Right lobe of liver (tissue), 6 donors: ENCODE measurements around the gene MORC4. TPM values are rescaled to one million over a fixed set of nuclear protein-coding genes. Genes with fewer than 3 reads are reported as not detected.
A peak's percentile ranks its signal among the peaks of the same experiment; 100 is the strongest.

Experiments
- ATAC-seq, 4 donors: fragments of 200-7000 bp; cut with Tn5 transposase; one replicate each; pipeline ENCODE4 v1.9.1; 2020; ENCODE audit warnings: mild to moderate bottlenecking in 4 of 4, moderate library complexity in 4 of 4
- DNase-seq, 3 donors: peaks; one replicate each; pipeline ENCODE4 v3.0.0-alpha.2; 2020
- H3K27ac ChIP-seq, 3 donors: fragments of 200-600 bp; one replicate each; pipeline ENCODE4 v1.8.0; 2022
- H3K27me3 ChIP-seq, 2 donors: fragments of 200-600 bp; one replicate each; pipeline ENCODE4 v1.8.0; 2022
- H3K36me3 ChIP-seq, 4 donors: fragments of 200-600 bp; sonication (generic) in 1 of 4; one replicate each; pipeline versions ENCODE4 v1.5.1 to v1.8.0; 2017 to 2022; ENCODE audit warnings: control low read depth in 1 of 4
- H3K4me1 ChIP-seq, 4 donors: fragments of 200-600 bp; sonication (generic) in 1 of 4; one replicate each; pipeline versions ENCODE4 v1.5.1 to v1.8.0; 2017 to 2022; ENCODE audit warnings: control low read depth in 1 of 4
- H3K4me3 ChIP-seq, 3 donors: fragments of 200-600 bp; one replicate each; pipeline ENCODE4 v1.8.0; 2022
- H3K9me3 ChIP-seq, 4 donors: fragments of 200-600 bp; sonication (generic) in 1 of 4; one replicate each; pipeline versions ENCODE4 v1.5.1 to v1.8.0; 2017 to 2022; ENCODE audit warnings: control low read depth in 1 of 4
- CTCF ChIP-seq, 4 donors: fragments of 200-600 bp in 3 of 4; fragments of 450-650 bp in 1 of 4; IDR thresholded peaks; one replicate each; pipeline versions ENCODE4 v1.5.1 to v1.8.0; 2016 to 2022; ENCODE audit warnings: antibody characterized with exemption in 4 of 4, mild to moderate bottlenecking in 2 of 4
- POLR2A ChIP-seq: fragments of 450-650 bp; IDR thresholded peaks from one replicate; pipeline ENCODE4 v1.6.1; 2017; ENCODE audit warnings: antibody characterized with exemption, mild to moderate bottlenecking
- WGBS: methylation state at CpG from one replicate; pipeline ENCODE4 v1.1.6; 2018; ENCODE audit warnings: low coverage, low lambda C conversion rate; ENCODE audit not compliant: insufficient coverage; ENCODE audit errors: missing lambda C conversion rate; 5-methylcytosine and 5-hydroxymethylcytosine counted together
- intact Hi-C, 2 donors: fragments of 100-400 bp; cut with DNase I; formaldehyde crosslinking; loops; one replicate each; pipeline versions ENCODE4 v1.11.2 to v1.14.1; 2022
- total RNA-seq, 6 experiments: library from RNA; depleted of rRNA in 2 of 6; stranded (reverse); fragments of >200 nt in 2 of 6; fragmentation: NEBNext Ultra II Directional in 3 of 6; extraction: Animal tissue kit (Norgen Biotek cat#: 25700) in 3 of 6; gene quantifications; one replicate each; pipeline versions ENCODE4 v1.1.0 to v1.2.4, GENCODE V29; 2016 to 2023
- donor health status: DM: no; HTN: yes; CAD: no.
- donor health status: DM: no; HTN: no; CAD: no.
- donor health status: DM: no; HTN: no; CAD: no.
- donor health status: DM: no; HTN: yes; CAD: no.
- donor health status: DM: no; HTN: yes; CAD: no.

The MORC4 gene
- total RNA-seq, 6 experiments from 2014 or later = 8.9 to 26.9 (median 19.4) TPM

GRCh38 chrX:106912864-106913263, 87.1 kb downstream of the MORC4 start:
- Histone ChIP-seq H3K27ac (peak overlapping the region in 2 of 3 donors; percentile 32 to 63), H3K4me3 (no peak overlapping the region), H3K27me3 (no peaks in the 10 kb centered on the region), H3K4me1 (no peaks in the 10 kb centered on the region), H3K36me3 (no peaks in the 10 kb centered on the region), H3K9me3 (no peaks in the 10 kb centered on the region)
- intact Hi-C loops = no loop called here
- ATAC-seq = peak; percentile 76 to 92 (median 82)
- 24% methylated on average over 2 of the region's 2 CpGs for WGBS
- DNase-seq = no peak
- TF ChIP-seq POLR2A (no peak), CTCF (IDR thresholded peaks at IDR 0.05) (no peak)

- intact Hi-C loops = no loop called here
- no peak for TF ChIP-seq POLR2A
- TF ChIP-seq CTCF (IDR thresholded peaks at IDR 0.05) = no peak
- Histone ChIP-seq H3K27me3 (no peaks in the 10 kb centered on the region), H3K27ac (peak overlapping the region in 1 of 3 donors; percentile 1), H3K4me3 (no peak overlapping the region), H3K4me1 (peaks cover 0 to 17% (median 7%) of the 10 kb centered on the region in 4 donors), H3K9me3 (no peaks in the 10 kb centered on the region), H3K36me3 (no peaks in the 10 kb centered on the region)
- 33% methylated on average over 3 of the region's 6 CpGs for WGBS
- no peak for ATAC-seq
- DNase-seq = no peak
Observed at GRCh38 chrX:106906361-106906760, 93.7 kb downstream of the MORC4 start.

- intact Hi-C loops = no loop called here
- Histone ChIP-seq H3K4me1 (peaks cover 0 to 26% (median 7%) of the 10 kb centered on the region in 4 donors), H3K36me3 (no peaks in the 10 kb centered on the region), H3K9me3 (no peaks in the 10 kb centered on the region), H3K27me3 (no peaks in the 10 kb centered on the region), H3K4me3 (no peak overlapping the region), H3K27ac (no peak overlapping the region)
- DNase-seq (no peak), ATAC-seq (no peak)
- 70% methylated on average over 4 of the region's 5 CpGs for WGBS
- no peak for TF ChIP-seq CTCF (IDR thresholded peaks at IDR 0.05)
Observed at GRCh38 chrX:106905064-106905708, 94.8 kb downstream of the MORC4 start.

- ATAC-seq (peak in 2 of 4 donors; percentile 2), DNase-seq (no peak)
- intact Hi-C loops = no loop called here
- TF ChIP-seq CTCF (IDR thresholded peaks at IDR 0.05) = no peak
- TF ChIP-seq POLR2A = no peak
- no peaks in the 10 kb centered on the region for H3K36me3 ChIP-seq
- 80% methylated on average over 1 of the region's 5 CpGs for WGBS
- no peaks in the 10 kb centered on the region for H3K27me3 ChIP-seq
- no peak overlapping the region for H3K4me3 ChIP-seq
- no peaks in the 10 kb centered on the region for H3K9me3 ChIP-seq
- H3K4me1 ChIP-seq = peaks cover 0 to 37% (median 7%) of the 10 kb centered on the region in 4 donors
- H3K27ac ChIP-seq = peak overlapping the region in 2 of 3 donors; percentile 82 to 87
Observed at GRCh38 chrX:106903856-106904528, 96.0 kb downstream of the MORC4 start.
